B cell (primary cell): ENCODE data around the gene SMIM36.

ENCODE experiments used
- EZH2 ChIP-seq: IDR thresholded peaks from 2 replicates; pipeline ENCODE4 v1.6.1; 2012; ENCODE audit warnings: borderline replicate concordance, low read depth, mild to moderate bottlenecking, moderate library complexity, low read length; ENCODE audit not compliant: insufficient read depth, poor library complexity, severe bottlenecking
- TF ChIP-seq, protein P1 (sequence below): fragments of 200-600 bp; IDR thresholded peaks from one replicate; pipeline ENCODE4 v1.8.0; 2022; ENCODE audit warnings: antibody characterized with exemption, mild to moderate bottlenecking

GRCh38 chr17:55520402-55520801 lies 9.2 kb upstream of the SMIM36 start:
- TF ChIP-seq, protein P1, sequence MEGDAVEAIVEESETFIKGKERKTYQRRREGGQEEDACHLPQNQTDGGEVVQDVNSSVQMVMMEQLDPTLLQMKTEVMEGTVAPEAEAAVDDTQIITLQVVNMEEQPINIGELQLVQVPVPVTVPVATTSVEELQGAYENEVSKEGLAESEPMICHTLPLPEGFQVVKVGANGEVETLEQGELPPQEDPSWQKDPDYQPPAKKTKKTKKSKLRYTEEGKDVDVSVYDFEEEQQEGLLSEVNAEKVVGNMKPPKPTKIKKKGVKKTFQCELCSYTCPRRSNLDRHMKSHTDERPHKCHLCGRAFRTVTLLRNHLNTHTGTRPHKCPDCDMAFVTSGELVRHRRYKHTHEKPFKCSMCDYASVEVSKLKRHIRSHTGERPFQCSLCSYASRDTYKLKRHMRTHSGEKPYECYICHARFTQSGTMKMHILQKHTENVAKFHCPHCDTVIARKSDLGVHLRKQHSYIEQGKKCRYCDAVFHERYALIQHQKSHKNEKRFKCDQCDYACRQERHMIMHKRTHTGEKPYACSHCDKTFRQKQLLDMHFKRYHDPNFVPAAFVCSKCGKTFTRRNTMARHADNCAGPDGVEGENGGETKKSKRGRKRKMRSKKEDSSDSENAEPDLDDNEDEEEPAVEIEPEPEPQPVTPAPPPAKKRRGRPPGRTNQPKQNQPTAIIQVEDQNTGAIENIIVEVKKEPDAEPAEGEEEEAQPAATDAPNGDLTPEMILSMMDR: no peak
- no peak for TF ChIP-seq EZH2
